Body of pancreas (tissue), 4 donors: Measurements from ENCODE around the gene CBR4. TPM values are rescaled to one million over a fixed set of nuclear protein-coding genes. Genes with fewer than 3 reads are reported as not detected.
A peak's percentile ranks its signal among the peaks of the same experiment; 100 is the strongest.

ENCODE experiments used
- ATAC-seq: fragments of 150-250 bp; one replicate; pipeline ENCODE4 v1.9.1; 2016
- DNase-seq, 4 donors: peaks; one replicate each; pipeline ENCODE4 v3.0.0-alpha.2; 2019
- H3K27ac ChIP-seq, 4 donors: fragments of 200-600 bp; sonication (generic); 1 replicate in 3 of 4; 2 replicates in 1 of 4; pipeline versions ENCODE4 v1.5.1 to v1.6.1; 2016 to 2019; ENCODE audit warnings: mild to moderate bottlenecking in 1 of 4, mixed read lengths in 1 of 4, moderate library complexity in 1 of 4
- H3K27me3 ChIP-seq, 2 donors: fragments of 200-600 bp; sonication (generic); one replicate each; pipeline ENCODE4 v1.6.0; 2016; ENCODE audit warnings: mild to moderate bottlenecking in 1 of 2
- H3K36me3 ChIP-seq, 2 donors: fragments of 200-600 bp; sonication (generic); replicated peaks in 1 of 2; 2 replicates each; pipeline ENCODE4 v1.5.1; 2016; ENCODE audit warnings: low read depth in 2 of 2; ENCODE audit not compliant: insufficient read depth in 1 of 2
- H3K4me1 ChIP-seq: fragments of 200-600 bp; sonication (generic); one replicate; pipeline ENCODE4 v1.6.0; 2016
- H3K4me3 ChIP-seq, 2 donors: fragments of 200-600 bp; sonication (generic); 1 replicate in 1 of 2; 2 replicates in 1 of 2; pipeline ENCODE4 v1.5.1; 2016 to 2019
- H3K9me3 ChIP-seq, 3 donors: fragments of 200-600 bp; sonication (generic); 1 replicate in 2 of 3; 2 replicates in 1 of 3; pipeline ENCODE4 v1.5.1; 2016
- CTCF ChIP-seq, 7 experiments: fragments of 450-650 bp in 4 of 7; fragments of 200-600 bp in 3 of 7; sonication (generic) in 3 of 7; IDR thresholded peaks; one replicate each; pipeline ENCODE4 v1.5.1; 2016 to 2019; ENCODE audit warnings: antibody characterized with exemption in 7 of 7
- POLR2A ChIP-seq, 3 donors: fragments of 450-650 bp; IDR thresholded peaks; one replicate each; pipeline ENCODE4 v1.6.1; 2016; ENCODE audit warnings: antibody characterized with exemption in 3 of 3, mild to moderate bottlenecking in 2 of 3
- WGBS, 2 donors: methylation state at CpG; one replicate each; pipeline ENCODE4 v1.1.5; 2017; 5-methylcytosine and 5-hydroxymethylcytosine counted together
- intact Hi-C: fragments of 100-400 bp; cut with DNase I; formaldehyde crosslinking; loops from one replicate; pipeline ENCODE4 v1.15.1; 2023
- total RNA-seq, 2 donors: library from RNA; depleted of rRNA; stranded (reverse); fragments of >200 nt; gene quantifications; one replicate each; pipeline ENCODE4 v1.1.0, GENCODE V29; 2016

The CBR4 gene
- total RNA-seq, 2 donors from 2014 or later = 24.1 to 24.4 TPM

- peak; percentile 57 for ATAC-seq
- no peaks in the 10 kb centered on the region for H3K27me3 ChIP-seq
- peak; percentile 72 to 77 (median 74) for DNase-seq
- peaks cover 48% of the 10 kb centered on the region for H3K4me1 ChIP-seq
- TF ChIP-seq CTCF (IDR thresholded peaks at IDR 0.05) (peak in 2 of 7 experiments; percentile 4 to 11), POLR2A (IDR thresholded peaks at IDR 0.05) (no peak)
- H3K9me3 ChIP-seq = no peaks in the 10 kb centered on the region
- WGBS, 2 donors = 0 to 1% methylated on average over 21 to 44 of the region's 44 CpGs
- intact Hi-C loops = no loop called here
- peak overlapping the region; percentile 28 to 67 for H3K4me3 ChIP-seq
- peaks cover 0 to 1% of the 10 kb centered on the region in 2 donors for H3K36me3 ChIP-seq
- H3K27ac ChIP-seq = peak overlapping the region; percentile 86 to 97 (median 94)
These were observed 550 bp downstream of the CBR4 start for GRCh38 chr4:169009286-169010124.

GRCh38 chr4:169005453-169006099 lies 4.5 kb downstream of the CBR4 start:
- TF ChIP-seq POLR2A (IDR thresholded peaks at IDR 0.05) (no peak), CTCF (IDR thresholded peaks at IDR 0.05) (peak in 5 of 7 experiments; percentile 26 to 56 (median 37))
- Histone ChIP-seq H3K36me3 (peaks cover 0 to 4% of the 10 kb centered on the region in 2 donors), H3K4me3 (no peak overlapping the region), H3K9me3 (no peaks in the 10 kb centered on the region), H3K27ac (peak overlapping the region in 1 of 4 donors; percentile 21), H3K27me3 (no peaks in the 10 kb centered on the region), H3K4me1 (peaks cover 39% of the 10 kb centered on the region)
- intact Hi-C loops = no loop called here
- WGBS, 2 donors = 8 to 13% methylated on average over 1 of the region's 1 CpG
- ATAC-seq (no peak), DNase-seq (no peak)

- DNase-seq (no peak), ATAC-seq (no peak)
- 30 to 45% methylated on average over 1 of the region's 1 CpG for WGBS, 2 donors
- H3K9me3 ChIP-seq = no peaks in the 10 kb centered on the region
- no peak overlapping the region for H3K27ac ChIP-seq
- peaks cover 17% of the 10 kb centered on the region for H3K4me1 ChIP-seq
- no peak overlapping the region for H3K4me3 ChIP-seq
- intact Hi-C loops = no loop called here
- H3K36me3 ChIP-seq = peaks cover 0 to 4% of the 10 kb centered on the region in 2 donors
- TF ChIP-seq POLR2A (IDR thresholded peaks at IDR 0.05) (no peak), CTCF (IDR thresholded peaks at IDR 0.05) (no peak)
- H3K27me3 ChIP-seq = no peaks in the 10 kb centered on the region
These were observed 9.7 kb downstream of the CBR4 start for GRCh38 chr4:169000315-169000714.

GRCh38 chr4:168999809-169000208 lies 10.2 kb downstream of the CBR4 start:
- H3K27ac ChIP-seq = no peak overlapping the region
- H3K9me3 ChIP-seq = no peaks in the 10 kb centered on the region
- no peak for TF ChIP-seq POLR2A (IDR thresholded peaks at IDR 0.05)
- TF ChIP-seq CTCF (IDR thresholded peaks at IDR 0.05) = no peak
- no peak overlapping the region for H3K4me3 ChIP-seq
- no peak for DNase-seq
- no peak for ATAC-seq
- WGBS, 2 donors = 11 to 15% methylated on average over 4 of the region's 4 CpGs
- peaks cover 13% of the 10 kb centered on the region for H3K4me1 ChIP-seq
- intact Hi-C loops = no loop called here
- peaks cover 0 to 4% of the 10 kb centered on the region in 2 donors for H3K36me3 ChIP-seq
- H3K27me3 ChIP-seq = no peaks in the 10 kb centered on the region
